Endothelial cell of umbilical vein (primary cell): ENCODE results near the gene EMC9. TPM values are rescaled to one million over a fixed set of nuclear protein-coding genes. Genes with fewer than 3 reads are reported as not detected.

ENCODE experiments used
- BruUV-seq: library from RNA; stranded (reverse); fragments of 400-500 nt; replicated peaks from 2 replicates; lab custom pipeline; 2021; lab: Mats Ljungman, UMichigan
- CTCF ChIA-PET: fragments of 300-600, 350-600 bp; sonication (Branson Sonifier 250); formaldehyde crosslinking; loops from one replicate; lab custom pipeline; 2021; ENCODE audit warnings: antibody characterized with exemption, inconsistent platforms; lab: Charles Lee
- POLR2A ChIA-PET: fragments of 300-600, 350-600 bp; sonication (Branson Sonifier 250); formaldehyde crosslinking; loops from one replicate; lab custom pipeline; 2021; ENCODE audit warnings: antibody characterized with exemption, inconsistent platforms; lab: Charles Lee
- DNase-seq: peaks from one replicate; pipeline ENCODE4 v3.0.0-alpha.2; 2011; ENCODE audit warnings: low read depth, low spot score
- FAIRE-seq: peaks from 2 replicates; lab custom pipeline; 2011; peaks lifted over from hg19 to GRCh38; lab: Jason Lieb, UNC
- H2AFZ ChIP-seq: 2 replicates; pipeline ENCODE4 v1.6.0; 2012; ENCODE audit warnings: low read depth, low read length, control low read depth, inconsistent platforms
- H3K27ac ChIP-seq: 2 replicates; pipeline ENCODE4 v1.5.1; 2011; ENCODE audit warnings: low read depth, mild to moderate bottlenecking, control low read depth, low read length, moderate library complexity; ENCODE audit not compliant: insufficient read depth
- H3K27me3 ChIP-seq, 2 experiments: 2 replicates each; pipeline versions ENCODE4 v1.6.0 to v1.6.1; 2011; ENCODE audit warnings: low read length in 2 of 2, mixed read lengths in 1 of 2; ENCODE audit not compliant: control insufficient read depth in 2 of 2, insufficient read depth in 2 of 2
- H3K36me3 ChIP-seq, 2 experiments: 2 replicates in 1 of 2; 3 replicates in 1 of 2; pipeline ENCODE4 v1.5.1; 2011; ENCODE audit warnings: low read length in 2 of 2, mild to moderate bottlenecking in 1 of 2, moderate library complexity in 1 of 2; ENCODE audit not compliant: control insufficient read depth in 2 of 2, insufficient read depth in 2 of 2; ENCODE audit errors: extremely low read depth in 1 of 2
- H3K4me1 ChIP-seq: 3 replicates; pipeline ENCODE4 v1.5.1; 2011; ENCODE audit warnings: mild to moderate bottlenecking, low read length; ENCODE audit not compliant: control insufficient read depth, insufficient read depth; ENCODE audit errors: extremely low read depth
- H3K4me2 ChIP-seq: 2 replicates; pipeline ENCODE4 v1.6.1; 2011; ENCODE audit warnings: low read length, control low read depth, mixed read lengths; ENCODE audit not compliant: insufficient read depth
- H3K4me3 ChIP-seq, 3 experiments: fragments of 200-600 bp in 1 of 3; sonication (generic), shearing (Covaris generic) in 1 of 3; replicated peaks in 1 of 3; 2 replicates each; pipeline ENCODE4 v1.5.1; 2011 to 2016; ENCODE audit warnings: control low read depth in 3 of 3, low read length in 3 of 3, mild to moderate bottlenecking in 2 of 3, inconsistent platforms in 1 of 3, low read depth in 1 of 3, moderate library complexity in 1 of 3; ENCODE audit not compliant: insufficient read depth in 1 of 3
- H3K79me2 ChIP-seq: 2 replicates; pipeline ENCODE4 v1.6.0; 2012; ENCODE audit warnings: low read length, inconsistent platforms; ENCODE audit not compliant: control insufficient read depth, insufficient read depth
- H3K9ac ChIP-seq: replicated peaks from 2 replicates; pipeline ENCODE3; 2011; ENCODE audit warnings: low read length, control low read depth; ENCODE audit not compliant: insufficient read depth; ENCODE audit errors: extremely low read depth
- H3K9me1 ChIP-seq: replicated peaks from 3 replicates; pipeline ENCODE4 v1.6.0; 2011; ENCODE audit warnings: mild to moderate bottlenecking, low read length; ENCODE audit not compliant: control insufficient read depth, insufficient read depth; ENCODE audit errors: extremely low read depth
- H3K9me3 ChIP-seq: replicated peaks from 2 replicates; pipeline ENCODE4 v1.5.1; 2012; ENCODE audit warnings: low read length, inconsistent platforms; ENCODE audit not compliant: control insufficient read depth, insufficient read depth
- H4K20me1 ChIP-seq: replicated peaks from 2 replicates; pipeline ENCODE3; 2011; ENCODE audit warnings: mild to moderate bottlenecking, low read length; ENCODE audit not compliant: control insufficient read depth, insufficient read depth; ENCODE audit errors: extremely low read depth
- CTCF ChIP-seq, 2 donors: IDR thresholded peaks; 1 replicate in 1 of 2; 2 replicates in 1 of 2; pipeline ENCODE4 v1.5.1; 2011; ENCODE audit warnings: low read length in 2 of 2, mild to moderate bottlenecking in 2 of 2, moderate library complexity in 2 of 2, control low read depth in 1 of 2, inconsistent platforms in 1 of 2, low read depth in 1 of 2; ENCODE audit not compliant: insufficient read depth in 1 of 2; ENCODE audit errors: extremely low read depth in 1 of 2
- EZH2 ChIP-seq: IDR thresholded peaks from 2 replicates; pipeline ENCODE4 v1.6.1; 2012; ENCODE audit warnings: borderline replicate concordance, low read depth, mild to moderate bottlenecking, moderate library complexity, low read length, inconsistent platforms; ENCODE audit not compliant: severe bottlenecking
- FOS ChIP-seq: IDR thresholded peaks from 2 replicates; pipeline ENCODE4 v1.6.1; 2011; ENCODE audit warnings: mild to moderate bottlenecking, low read length, moderate library complexity, borderline replicate concordance; ENCODE audit not compliant: insufficient read depth
- GATA2 ChIP-seq: IDR thresholded peaks from 2 replicates; pipeline ENCODE4 v1.7.0; 2011; ENCODE audit warnings: low read depth, mild to moderate bottlenecking, moderate library complexity, mixed read lengths, low read length; ENCODE audit not compliant: insufficient read length, insufficient read depth
- JUN ChIP-seq: IDR thresholded peaks from 2 replicates; pipeline ENCODE4 v1.6.1; 2011; ENCODE audit warnings: borderline replicate concordance, low read depth; ENCODE audit not compliant: insufficient read length, insufficient read depth
- MAX ChIP-seq: IDR thresholded peaks from 2 replicates; pipeline ENCODE4 v1.6.1; 2011; ENCODE audit not compliant: insufficient read depth, insufficient read length
- MYC ChIP-seq: IDR thresholded peaks from one replicate; pipeline ENCODE4 v1.6.1; 2011; ENCODE audit warnings: mild to moderate bottlenecking, low read depth, low read length
- POLR2A ChIP-seq: IDR thresholded peaks from 2 replicates; pipeline ENCODE4 v1.6.1; 2012; ENCODE audit warnings: low read depth, mild to moderate bottlenecking, control low read depth, low read length
- POLR2AphosphoS5 ChIP-seq: IDR thresholded peaks from 2 replicates; pipeline ENCODE4 v1.6.1; 2012; ENCODE audit warnings: low read depth, mild to moderate bottlenecking, control low read depth, low read length, moderate library complexity; ENCODE audit not compliant: insufficient read depth
- dilution Hi-C: fragments of 300-500 bp; cut with MboI; formaldehyde crosslinking; loops from one replicate; pipeline ENCODE4 v1.15.0; 2019; ENCODE audit warnings: low sequenced_read_pairs; ENCODE audit not compliant: extremely low pct_ligation_motif_present
- intact Hi-C: fragments of 100-400 bp; cut with micrococcal nuclease; formaldehyde crosslinking; loops from one replicate; pipeline ENCODE4 v1.10.0; 2022
- polyA plus RNA-seq, 4 experiments: library from polyadenylated mRNA; depleted of rRNA in 3 of 4; stranded (reverse) in 3 of 4; unstranded in 1 of 4; fragments of >200 nt; gene quantifications; 2 replicates each; pipeline versions ENCODE4 v1.2.1 to v1.2.3, GENCODE V29; 2011 to 2012; ENCODE audit warnings: missing spikeins in 1 of 4
- total RNA-seq: library from RNA; stranded (reverse); gene quantifications from 2 replicates; pipeline ENCODE4 v1.2.3, GENCODE V29; 2021

Gene EMC9
- total and polyA plus RNA-seq, 2 donors (not counting 3 experiments of a cell fraction or from before 2014, with no cell fraction given) = 21.8 to 31.8 TPM

GRCh38 chr14:24155100-24155499 is 13.7 kb upstream of the EMC9 start:
- Histone ChIP-seq H3K4me3 (no peak overlapping the region), H3K9ac (no peak overlapping the region), H3K27me3 (no peaks in the 10 kb centered on the region), H3K4me1 (no peaks in the 10 kb centered on the region), H3K27ac (no peak overlapping the region), H3K4me2 (no peak overlapping the region), H3K79me2 (no peaks in the 10 kb centered on the region), H4K20me1 (no peaks in the 10 kb centered on the region), H3K9me3 (no peaks in the 10 kb centered on the region), H2AFZ (no peak overlapping the region), H3K9me1 (no peaks in the 10 kb centered on the region), H3K36me3 (peaks cover 20 to 55% of the 10 kb centered on the region in 2 experiments)
- no peak for DNase-seq
- ChIA-PET CTCF (interaction anchor here (0.9 to 1.4 kb wide), 3 partner anchors 14 to 153 kb away, joined by 3 read pairs; partner anchors contain the start of genes CIDEB and EMC9), POLR2A (no interaction called here)
- BruUV-seq = no TSS peak
- intact Hi-C loops (no loop called here), dilution Hi-C loops (no loop called here)
- no peak for FAIRE-seq
- TF ChIP-seq MAX = no peak

GRCh38 chr14:24151404-24152080 is 10.2 kb upstream of the EMC9 start:
- no peak for FAIRE-seq
- Histone ChIP-seq H3K4me2 (no peak overlapping the region), H3K4me3 (no peak overlapping the region), H2AFZ (no peak overlapping the region), H4K20me1 (no peaks in the 10 kb centered on the region), H3K27ac (no peak overlapping the region), H3K9me1 (no peaks in the 10 kb centered on the region), H3K79me2 (peaks cover 15% of the 10 kb centered on the region), H3K27me3 (no peaks in the 10 kb centered on the region), H3K4me1 (peaks cover 7% of the 10 kb centered on the region), H3K36me3 (peaks cover 14 to 35% of the 10 kb centered on the region in 2 experiments), H3K9me3 (no peaks in the 10 kb centered on the region), H3K9ac (no peak overlapping the region)
- DNase-seq = no peak
- ChIA-PET POLR2A (no interaction called here), CTCF (interaction anchor here (7.8 kb wide), 1 partner anchor 9 kb away, joined by 63 read pairs; the partner anchor contains the start of gene IRF9)
- BruUV-seq = no TSS peak
- intact Hi-C loops = no loop called here
- TF ChIP-seq POLR2AphosphoS5 = no peak
- no peak for TF ChIP-seq GATA2
- no peak for TF ChIP-seq MYC
- TF ChIP-seq MAX = no peak
- no peak for TF ChIP-seq POLR2A
- no peak for TF ChIP-seq JUN
- no peak for TF ChIP-seq FOS
- no peak for TF ChIP-seq CTCF (IDR thresholded peaks at IDR 0.05; ENCODE audit: extremely low read depth in 1 of 2, insufficient read depth in 1 of 2, low read depth in 1 of 2, low read length in 2 of 2)
- TF ChIP-seq EZH2 = no peak
- dilution Hi-C loops = no loop called here
